HepG2 (cell line): ENCODE measurements around the gene NBPF1. TPM values are rescaled to one million over a fixed set of nuclear protein-coding genes. Genes with fewer than 3 reads are reported as not detected.

Source experiments
- ARHGAP35 ChIP-seq: sonication (generic); formaldehyde crosslinking; IDR thresholded peaks from 2 replicates; pipeline ENCODE4 v1.9.0; 2022; ENCODE audit warnings: mild to moderate bottlenecking, inconsistent platforms, moderate library complexity, missing genetic modification reagents, borderline replicate concordance
- CREB1 ChIP-seq, 2 experiments: fragments of 450-650 bp in 1 of 2; IDR thresholded peaks; 2 replicates each; pipeline ENCODE4 v1.6.1; 2016 to 2017; ENCODE audit warnings: control low read depth in 1 of 2, mild to moderate bottlenecking in 1 of 2, missing compliant biosample characterization in 1 of 2, missing genetic modification characterization in 1 of 2
- GFI1 ChIP-seq: sonication (generic); formaldehyde crosslinking; IDR thresholded peaks from 2 replicates; pipeline ENCODE4 v1.5.0; 2020; ENCODE audit warnings: missing genetic modification reagents, mild to moderate bottlenecking, borderline replicate concordance
- HMG20A ChIP-seq: IDR thresholded peaks from 2 replicates; pipeline ENCODE4 v1.6.1; 2016; ENCODE audit warnings: borderline replicate concordance
- HOXA7 ChIP-seq: sonication (generic); formaldehyde crosslinking; IDR thresholded peaks from 2 replicates; pipeline ENCODE4 v1.8.1; 2022; ENCODE audit warnings: mild to moderate bottlenecking, missing genetic modification reagents, moderate library complexity
- JUNB ChIP-seq: sonication (generic); formaldehyde crosslinking; IDR thresholded peaks from 2 replicates; pipeline ENCODE4 v1.8.0; 2022; ENCODE audit warnings: missing genetic modification reagents, mild to moderate bottlenecking, borderline replicate concordance
- KLF11 ChIP-seq: IDR thresholded peaks from 2 replicates; pipeline ENCODE4 v1.6.1; 2016; ENCODE audit warnings: missing compliant biosample characterization
- MTA1 ChIP-seq: sonication (generic); formaldehyde crosslinking; IDR thresholded peaks from 2 replicates; pipeline ENCODE4 v1.4.0; 2020; ENCODE audit warnings: missing genetic modification reagents, mild to moderate bottlenecking, borderline replicate concordance
- MXI1 ChIP-seq: IDR thresholded peaks from 3 replicates; pipeline ENCODE4 v1.6.1; 2012; ENCODE audit warnings: low read depth, low read length, inconsistent platforms, borderline replicate concordance
- NR2C2 ChIP-seq: sonication (generic); formaldehyde crosslinking; IDR thresholded peaks from 2 replicates; pipeline ENCODE4 v1.4.0; 2020; ENCODE audit warnings: missing genetic modification reagents, mild to moderate bottlenecking, moderate library complexity, borderline replicate concordance
- PCBP1 ChIP-seq: fragments of 200-400 bp; formaldehyde crosslinking; IDR thresholded peaks from 2 replicates; pipeline ENCODE4 v1.6.1; 2017; ENCODE audit warnings: mild to moderate bottlenecking, low read depth, low read length, borderline replicate concordance
- POLR2AphosphoS5 ChIP-seq: IDR thresholded peaks from 2 replicates; pipeline ENCODE4 v1.6.1; 2012; ENCODE audit warnings: low read depth, low read length
- RBFOX2 ChIP-seq: fragments of 200-400 bp; formaldehyde crosslinking; IDR thresholded peaks from 2 replicates; pipeline ENCODE4 v1.6.1; 2017; ENCODE audit warnings: low read depth, mild to moderate bottlenecking, low read length
- SMAD1 ChIP-seq: sonication (generic); formaldehyde crosslinking; IDR thresholded peaks from 2 replicates; pipeline ENCODE4 v1.4.0; 2020; ENCODE audit warnings: missing genetic modification reagents, low read depth, mild to moderate bottlenecking, borderline replicate concordance
- XBP1 ChIP-seq: sonication (generic); formaldehyde crosslinking; IDR thresholded peaks from 2 replicates; pipeline ENCODE4 v1.5.0; 2020; ENCODE audit warnings: missing genetic modification reagents
- ZNF136 ChIP-seq: sonication (generic); formaldehyde crosslinking; IDR thresholded peaks from 2 replicates; pipeline ENCODE4 v1.8.1; 2022; ENCODE audit warnings: low read depth, mild to moderate bottlenecking, moderate library complexity, missing genetic modification reagents
- ZNF205 ChIP-seq: IDR thresholded peaks from 2 replicates; pipeline ENCODE4 v1.6.1; 2018; ENCODE audit warnings: missing biosample characterization, missing genetic modification reagents
- ZNF253 ChIP-seq: sonication (generic); formaldehyde crosslinking; IDR thresholded peaks from 2 replicates; pipeline ENCODE4 v1.8.0; 2022; ENCODE audit warnings: mild to moderate bottlenecking, missing genetic modification reagents, borderline replicate concordance
- ZNF260 ChIP-seq: sonication (generic); formaldehyde crosslinking; IDR thresholded peaks from 2 replicates; pipeline ENCODE4 v1.4.0; 2020; ENCODE audit warnings: missing genetic modification reagents, low read depth, mild to moderate bottlenecking, borderline replicate concordance
- ZNF367 ChIP-seq: sonication (generic); formaldehyde crosslinking; IDR thresholded peaks from 2 replicates; pipeline ENCODE4 v1.4.0; 2020; ENCODE audit warnings: missing genetic modification reagents, borderline replicate concordance
- ZNF761 ChIP-seq: sonication (generic); formaldehyde crosslinking; conservative IDR thresholded peaks from 2 replicates; pipeline ENCODE4 v1.4.0; 2020; ENCODE audit warnings: mild to moderate bottlenecking, missing genetic modification reagents
- ZNF775 ChIP-seq: sonication (generic); formaldehyde crosslinking; IDR thresholded peaks from 2 replicates; pipeline ENCODE4 v1.4.0; 2020; ENCODE audit warnings: missing genetic modification reagents, mild to moderate bottlenecking, moderate library complexity, borderline replicate concordance
- polyA plus RNA-seq, 8 experiments: library from polyadenylated mRNA; depleted of rRNA in 3 of 8; stranded (reverse) in 7 of 8; unstranded in 1 of 8; fragments of >200 nt; fragmentation: Illumina TruSeq in 4 of 8; extraction: Trizol in 4 of 8; gene quantifications; 2 replicates each; pipeline versions ENCODE4 v1.2.1 to v1.2.3, GENCODE V29; 2011 to 2016; ENCODE audit warnings: low read depth in 4 of 8, missing spikeins in 1 of 8, mixed read lengths in 1 of 8; ENCODE audit not compliant: insufficient read depth in 1 of 8
- total RNA-seq, 5 experiments: library from RNA; depleted of rRNA; stranded (reverse); fragments of >200 nt; fragmentation: Illumina TruSeq; extraction: Trizol; gene quantifications; 2 replicates each; pipeline ENCODE4 v1.2.3, GENCODE V29; 2016; ENCODE audit warnings: low read depth in 1 of 5
- TF ChIP-seq, protein P1 (sequence below): sonication (generic); formaldehyde crosslinking; IDR thresholded peaks from 2 replicates; pipeline ENCODE4 v1.4.0; 2020; ENCODE audit warnings: missing genetic modification reagents
- TF ChIP-seq, protein P2 (sequence below): sonication (generic); formaldehyde crosslinking; IDR thresholded peaks from 2 replicates; pipeline ENCODE4 v1.9.0; 2021; ENCODE audit warnings: missing genetic modification reagents, mild to moderate bottlenecking, borderline replicate concordance
- TF ChIP-seq, protein P3 (sequence below): sonication (generic); formaldehyde crosslinking; IDR thresholded peaks from 2 replicates; pipeline ENCODE4 v1.5.0; 2020; ENCODE audit warnings: missing genetic modification reagents

NBPF1 gene
- total and polyA plus RNA-seq, 2 of the 13 experiments (the other 11 are each of a cell fraction or from before 2014, with no cell fraction given), result 30.3 to 35.6 TPM

DNA sequence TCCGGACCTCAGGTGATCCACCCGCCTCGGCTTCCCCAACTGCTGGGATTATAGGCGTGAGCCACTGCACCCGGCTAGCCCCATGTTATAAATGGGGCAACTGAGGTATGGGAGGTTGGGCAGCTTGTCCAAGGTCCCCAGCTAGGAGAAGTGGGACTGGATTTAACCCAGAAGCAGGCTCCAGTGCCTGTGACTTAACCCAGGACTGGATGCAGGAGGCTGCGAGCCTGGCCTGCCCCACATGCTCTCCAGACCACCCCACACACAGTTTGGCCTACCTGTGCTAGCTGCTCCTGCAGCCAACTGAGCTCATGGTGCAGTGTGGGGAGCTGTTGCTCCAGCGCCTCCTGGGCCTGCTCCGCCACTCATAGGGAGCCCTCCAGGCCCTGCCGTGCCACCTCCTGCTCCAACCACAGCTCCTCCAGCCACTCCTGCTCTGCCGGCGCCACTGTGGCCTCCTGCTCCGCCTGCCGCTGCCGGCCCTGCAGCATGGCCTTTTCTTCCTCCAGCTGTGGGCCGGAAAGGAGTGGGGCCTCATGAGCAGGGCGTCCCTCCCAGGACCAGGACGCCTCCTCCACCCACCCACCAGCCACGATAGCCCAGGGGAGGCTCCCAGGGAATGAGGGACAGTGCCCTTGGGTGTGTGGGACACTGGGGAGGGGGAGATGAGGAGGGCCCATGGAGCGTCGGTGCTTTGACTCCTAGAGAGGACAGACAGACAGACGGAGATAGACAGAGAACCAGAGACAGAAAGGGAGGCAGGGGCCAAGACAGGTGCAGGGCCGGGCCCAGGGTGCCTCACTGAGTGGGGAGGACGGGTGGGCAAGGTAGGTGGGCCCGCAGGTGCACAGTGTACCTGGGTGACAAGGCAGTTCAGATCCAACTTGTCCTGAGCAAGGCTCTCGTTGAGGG is 12.4 kb upstream of the NBPF1 start (continued):
- TF ChIP-seq SMAD1 (CRISPR knock-in tag) (no peak), HOXA7 (CRISPR knock-in tag) (no peak), GFI1 (CRISPR knock-in tag) (no peak), MTA1 (CRISPR knock-in tag) (peak; percentile 54; the same call in 1 of the 2 replicates), ZNF367 (CRISPR knock-in tag) (no peak), ARHGAP35 (CRISPR knock-in tag) (no peak), ZNF205 (CRISPR knock-in tag) (no peak), JUNB (no peak), MXI1 (0 out of 3 replicates have a peak, but pooled peaks have one; percentile 20), CREB1 (IDR thresholded peaks at IDR 0.05) (no peak), CREB1 (CRISPR knock-in tag; IDR thresholded peaks at IDR 0.05) (no peak), ZNF775 (CRISPR knock-in tag) (no peak), ZNF761 (CRISPR knock-in tag) (no peak), XBP1 (CRISPR knock-in tag) (no peak), ZNF253 (peak; percentile 22; the same call in 1 of the 2 replicates), HMG20A (CRISPR knock-in tag) (no peak), ZNF260 (CRISPR knock-in tag) (no peak), ZNF136 (no peak), POLR2AphosphoS5 (peak; percentile 15; the same call in 1 of the 2 replicates), KLF11 (CRISPR knock-in tag) (no peak), NR2C2 (CRISPR knock-in tag) (no peak), RBFOX2 (peak; percentile 81), PCBP1 (no peak)
- TF ChIP-seq, protein P1, sequence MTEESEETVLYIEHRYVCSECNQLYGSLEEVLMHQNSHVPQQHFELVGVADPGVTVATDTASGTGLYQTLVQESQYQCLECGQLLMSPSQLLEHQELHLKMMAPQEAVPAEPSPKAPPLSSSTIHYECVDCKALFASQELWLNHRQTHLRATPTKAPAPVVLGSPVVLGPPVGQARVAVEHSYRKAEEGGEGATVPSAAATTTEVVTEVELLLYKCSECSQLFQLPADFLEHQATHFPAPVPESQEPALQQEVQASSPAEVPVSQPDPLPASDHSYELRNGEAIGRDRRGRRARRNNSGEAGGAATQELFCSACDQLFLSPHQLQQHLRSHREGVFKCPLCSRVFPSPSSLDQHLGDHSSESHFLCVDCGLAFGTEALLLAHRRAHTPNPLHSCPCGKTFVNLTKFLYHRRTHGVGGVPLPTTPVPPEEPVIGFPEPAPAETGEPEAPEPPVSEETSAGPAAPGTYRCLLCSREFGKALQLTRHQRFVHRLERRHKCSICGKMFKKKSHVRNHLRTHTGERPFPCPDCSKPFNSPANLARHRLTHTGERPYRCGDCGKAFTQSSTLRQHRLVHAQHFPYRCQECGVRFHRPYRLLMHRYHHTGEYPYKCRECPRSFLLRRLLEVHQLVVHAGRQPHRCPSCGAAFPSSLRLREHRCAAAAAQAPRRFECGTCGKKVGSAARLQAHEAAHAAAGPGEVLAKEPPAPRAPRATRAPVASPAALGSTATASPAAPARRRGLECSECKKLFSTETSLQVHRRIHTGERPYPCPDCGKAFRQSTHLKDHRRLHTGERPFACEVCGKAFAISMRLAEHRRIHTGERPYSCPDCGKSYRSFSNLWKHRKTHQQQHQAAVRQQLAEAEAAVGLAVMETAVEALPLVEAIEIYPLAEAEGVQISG (CRISPR knock-in tag), result 0 out of 2 replicates have a peak, but pooled peaks have one; percentile 2
- TF ChIP-seq, protein P2, sequence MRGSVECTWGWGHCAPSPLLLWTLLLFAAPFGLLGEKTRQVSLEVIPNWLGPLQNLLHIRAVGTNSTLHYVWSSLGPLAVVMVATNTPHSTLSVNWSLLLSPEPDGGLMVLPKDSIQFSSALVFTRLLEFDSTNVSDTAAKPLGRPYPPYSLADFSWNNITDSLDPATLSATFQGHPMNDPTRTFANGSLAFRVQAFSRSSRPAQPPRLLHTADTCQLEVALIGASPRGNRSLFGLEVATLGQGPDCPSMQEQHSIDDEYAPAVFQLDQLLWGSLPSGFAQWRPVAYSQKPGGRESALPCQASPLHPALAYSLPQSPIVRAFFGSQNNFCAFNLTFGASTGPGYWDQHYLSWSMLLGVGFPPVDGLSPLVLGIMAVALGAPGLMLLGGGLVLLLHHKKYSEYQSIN (CRISPR knock-in tag), result no peak
- TF ChIP-seq, protein P3, sequence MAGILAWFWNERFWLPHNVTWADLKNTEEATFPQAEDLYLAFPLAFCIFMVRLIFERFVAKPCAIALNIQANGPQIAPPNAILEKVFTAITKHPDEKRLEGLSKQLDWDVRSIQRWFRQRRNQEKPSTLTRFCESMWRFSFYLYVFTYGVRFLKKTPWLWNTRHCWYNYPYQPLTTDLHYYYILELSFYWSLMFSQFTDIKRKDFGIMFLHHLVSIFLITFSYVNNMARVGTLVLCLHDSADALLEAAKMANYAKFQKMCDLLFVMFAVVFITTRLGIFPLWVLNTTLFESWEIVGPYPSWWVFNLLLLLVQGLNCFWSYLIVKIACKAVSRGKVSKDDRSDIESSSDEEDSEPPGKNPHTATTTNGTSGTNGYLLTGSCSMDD (CRISPR knock-in tag), result no peak
